Spinal cord (tissue), 10 donors: ENCODE measurements around the gene NOS1AP. TPM values are rescaled to one million over a fixed set of nuclear protein-coding genes. Genes with fewer than 3 reads are reported as not detected.

Experiments
- DNase-seq, 6 donors: peaks; one replicate each; pipeline versions ENCODE4 v3.0.0 to v3.0.0-alpha.2; 2013 to 2015; ENCODE audit warnings: low spot score in 6 of 6, low read depth in 4 of 6
- H3K27ac ChIP-seq: one replicate; pipeline ENCODE4 v1.5.1; 2013; ENCODE audit warnings: low read depth, low read length, control low read depth
- H3K27me3 ChIP-seq: one replicate; pipeline ENCODE4 v1.6.1; 2013; ENCODE audit warnings: low read length; ENCODE audit not compliant: control insufficient read depth, insufficient read depth
- H3K36me3 ChIP-seq: one replicate; pipeline ENCODE4 v1.6.1; 2013; ENCODE audit warnings: low read length; ENCODE audit not compliant: control insufficient read depth, insufficient read depth
- H3K4me1 ChIP-seq: one replicate; pipeline ENCODE4 v1.6.1; 2013; ENCODE audit warnings: low read length; ENCODE audit not compliant: control insufficient read depth, insufficient read depth
- H3K4me3 ChIP-seq: one replicate; pipeline ENCODE4 v1.5.1; 2013; ENCODE audit warnings: low read depth, low read length, control low read depth
- H3K9me3 ChIP-seq: one replicate; pipeline ENCODE4 v1.6.1; 2013; ENCODE audit warnings: low read length; ENCODE audit not compliant: control insufficient read depth, insufficient read depth
- WGBS: methylation state at CpG from one replicate; pipeline ENCODE4 v1.1.5; 2013; ENCODE audit warnings: missing lambda C conversion rate; ENCODE audit not compliant: insufficient coverage; 5-methylcytosine and 5-hydroxymethylcytosine counted together
- polyA plus RNA-seq, 2 donors: library from polyadenylated mRNA; unstranded; fragments of 120-200 nt; gene quantifications; one replicate each; pipeline ENCODE4 v1.2.1, GENCODE V29; 2013; ENCODE audit not compliant: insufficient read length in 2 of 2
- total RNA-seq, 2 donors: library from RNA; depleted of rRNA in 1 of 2; stranded (reverse); fragments of 120-200 nt in 1 of 2; fragments of >200 nt in 1 of 2; gene quantifications; one replicate each; pipeline versions ENCODE4 v1.2.3 to v1.2.4, GENCODE V29; 2013 to 2014
- donor health status: healthy.

The NOS1AP gene
- total and polyA plus RNA-seq, 4 donors, result 4.2 to 9.9 (median 8.1) TPM

- no CpG with 5 or more reads among the region's 4 CpGs for WGBS
- Histone ChIP-seq H3K36me3 (no peaks in the 10 kb centered on the region), H3K4me1 (peaks cover 2% of the 10 kb centered on the region), H3K27me3 (no peaks in the 10 kb centered on the region), H3K27ac (no peak overlapping the region), H3K4me3 (no peak overlapping the region), H3K9me3 (no peaks in the 10 kb centered on the region)
- no peak for DNase-seq
Measured at GRCh38 chr1:162179121-162179520, 109.6 kb downstream of the NOS1AP start.

GRCh38 chr1:162180813-162181212 lies 111.3 kb downstream of the NOS1AP start:
- H3K36me3 ChIP-seq, result no peaks in the 10 kb centered on the region
- H3K27ac ChIP-seq, result no peak overlapping the region
- no peaks in the 10 kb centered on the region for H3K4me1 ChIP-seq
- no peak overlapping the region for H3K4me3 ChIP-seq
- H3K9me3 ChIP-seq, result no peaks in the 10 kb centered on the region
- peak in 1 of 6 donors; percentile 49 for DNase-seq
- no peaks in the 10 kb centered on the region for H3K27me3 ChIP-seq

GRCh38 chr1:162182090-162182489 lies 112.6 kb downstream of the NOS1AP start:
- Histone ChIP-seq H3K36me3 (no peaks in the 10 kb centered on the region), H3K27me3 (no peaks in the 10 kb centered on the region), H3K4me3 (no peak overlapping the region), H3K4me1 (no peaks in the 10 kb centered on the region), H3K9me3 (no peaks in the 10 kb centered on the region), H3K27ac (no peak overlapping the region)
- no CpG with 5 or more reads among the region's 4 CpGs for WGBS
- DNase-seq, result no peak

- Histone ChIP-seq H3K27ac (no peak overlapping the region), H3K36me3 (no peaks in the 10 kb centered on the region), H3K4me1 (peaks cover 3% of the 10 kb centered on the region), H3K4me3 (no peak overlapping the region), H3K9me3 (no peaks in the 10 kb centered on the region), H3K27me3 (no peaks in the 10 kb centered on the region)
- no peak for DNase-seq
- WGBS, result 63% methylated on average over 1 of the region's 4 CpGs
Measured at GRCh38 chr1:162185314-162186025, 116.0 kb downstream of the NOS1AP start.

- Histone ChIP-seq H3K9me3 (no peaks in the 10 kb centered on the region), H3K27ac (no peak overlapping the region), H3K4me1 (peaks cover 3% of the 10 kb centered on the region), H3K36me3 (no peaks in the 10 kb centered on the region), H3K27me3 (no peaks in the 10 kb centered on the region), H3K4me3 (no peak overlapping the region)
- no peak for DNase-seq
- no CpG with 5 or more reads among the region's 1 CpG for WGBS
Measured at GRCh38 chr1:162186026-162186374, 116.5 kb downstream of the NOS1AP start.

GRCh38 chr1:162186406-162186805 lies 116.9 kb downstream of the NOS1AP start:
- WGBS, result no CpG with 5 or more reads among the region's 2 CpGs
- no peak for DNase-seq
- H3K4me3 ChIP-seq, result no peak overlapping the region
- H3K27me3 ChIP-seq, result no peaks in the 10 kb centered on the region
- H3K36me3 ChIP-seq, result no peaks in the 10 kb centered on the region
- H3K9me3 ChIP-seq, result no peaks in the 10 kb centered on the region
- H3K4me1 ChIP-seq, result peaks cover 3% of the 10 kb centered on the region
- H3K27ac ChIP-seq, result no peak overlapping the region

- Histone ChIP-seq H3K4me3 (no peak overlapping the region), H3K9me3 (no peaks in the 10 kb centered on the region), H3K27ac (no peak overlapping the region), H3K4me1 (peaks cover 9% of the 10 kb centered on the region), H3K36me3 (no peaks in the 10 kb centered on the region), H3K27me3 (no peaks in the 10 kb centered on the region)
- WGBS, result no CpG with 5 or more reads among the region's 1 CpG
- DNase-seq, result peak in 2 of 6 donors; percentile 26 to 57
Measured at GRCh38 chr1:162187687-162188276, 118.3 kb downstream of the NOS1AP start.

GRCh38 chr1:162189345-162189744 lies 119.9 kb downstream of the NOS1AP start:
- WGBS, result 100% methylated on average over 1 of the region's 1 CpG
- no peak overlapping the region for H3K27ac ChIP-seq
- no peak overlapping the region for H3K4me3 ChIP-seq
- H3K27me3 ChIP-seq, result no peaks in the 10 kb centered on the region
- H3K36me3 ChIP-seq, result no peaks in the 10 kb centered on the region
- H3K4me1 ChIP-seq, result peaks cover 16% of the 10 kb centered on the region
- no peak for DNase-seq
- H3K9me3 ChIP-seq, result no peaks in the 10 kb centered on the region

- Histone ChIP-seq H3K36me3 (no peaks in the 10 kb centered on the region), H3K4me1 (peaks cover 16% of the 10 kb centered on the region)
Measured at GRCh38 chr1:162191396-162192305, 122.2 kb downstream of the NOS1AP start.

More at GRCh38 chr1:162191396-162192305, 122.2 kb downstream of the NOS1AP start:
- DNase-seq, result no peak
- no peaks in the 10 kb centered on the region for H3K27me3 ChIP-seq
- no peak overlapping the region for H3K4me3 ChIP-seq
- WGBS, result 92% methylated on average over 1 of the region's 3 CpGs
- H3K27ac ChIP-seq, result no peak overlapping the region
- H3K9me3 ChIP-seq, result no peaks in the 10 kb centered on the region
